ENCODE data around the gene CMSS1.

CMSS1 gene

DNA sequence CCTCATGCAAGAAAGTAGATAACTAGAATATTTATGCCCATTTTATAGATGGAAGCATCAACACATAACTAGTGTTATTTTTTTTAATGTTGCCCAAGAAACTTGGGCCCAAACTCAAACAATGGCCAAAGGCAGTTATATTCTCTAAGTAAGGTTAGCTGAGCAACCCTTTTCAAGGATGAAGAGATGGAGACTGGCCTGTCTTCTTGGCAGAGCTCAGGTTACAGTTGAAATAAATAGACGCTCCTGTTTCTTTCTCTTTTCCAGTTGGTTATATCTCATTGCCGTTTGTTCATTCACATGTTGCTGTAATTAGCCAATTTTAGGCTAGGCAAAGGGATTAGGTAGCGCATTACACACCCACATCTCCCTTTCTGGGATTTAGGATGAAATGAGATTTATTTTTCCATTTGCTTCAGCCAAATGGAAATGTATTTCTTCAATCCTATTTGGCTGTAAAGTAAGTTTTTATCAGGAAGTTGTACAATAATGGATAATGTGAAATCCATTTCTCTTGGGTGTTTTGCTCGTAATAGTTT, 93.2 kb downstream of the CMSS1 start:
- TF ChIP-seq, protein P1, sequence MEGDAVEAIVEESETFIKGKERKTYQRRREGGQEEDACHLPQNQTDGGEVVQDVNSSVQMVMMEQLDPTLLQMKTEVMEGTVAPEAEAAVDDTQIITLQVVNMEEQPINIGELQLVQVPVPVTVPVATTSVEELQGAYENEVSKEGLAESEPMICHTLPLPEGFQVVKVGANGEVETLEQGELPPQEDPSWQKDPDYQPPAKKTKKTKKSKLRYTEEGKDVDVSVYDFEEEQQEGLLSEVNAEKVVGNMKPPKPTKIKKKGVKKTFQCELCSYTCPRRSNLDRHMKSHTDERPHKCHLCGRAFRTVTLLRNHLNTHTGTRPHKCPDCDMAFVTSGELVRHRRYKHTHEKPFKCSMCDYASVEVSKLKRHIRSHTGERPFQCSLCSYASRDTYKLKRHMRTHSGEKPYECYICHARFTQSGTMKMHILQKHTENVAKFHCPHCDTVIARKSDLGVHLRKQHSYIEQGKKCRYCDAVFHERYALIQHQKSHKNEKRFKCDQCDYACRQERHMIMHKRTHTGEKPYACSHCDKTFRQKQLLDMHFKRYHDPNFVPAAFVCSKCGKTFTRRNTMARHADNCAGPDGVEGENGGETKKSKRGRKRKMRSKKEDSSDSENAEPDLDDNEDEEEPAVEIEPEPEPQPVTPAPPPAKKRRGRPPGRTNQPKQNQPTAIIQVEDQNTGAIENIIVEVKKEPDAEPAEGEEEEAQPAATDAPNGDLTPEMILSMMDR (IDR thresholded peaks at IDR 0.05; ENCODE audit: low read depth, low read length) = no peak
- H3K4me3 ChIP-seq (ENCODE audit: low read depth, low read length) = no peak overlapping the region

DNA sequence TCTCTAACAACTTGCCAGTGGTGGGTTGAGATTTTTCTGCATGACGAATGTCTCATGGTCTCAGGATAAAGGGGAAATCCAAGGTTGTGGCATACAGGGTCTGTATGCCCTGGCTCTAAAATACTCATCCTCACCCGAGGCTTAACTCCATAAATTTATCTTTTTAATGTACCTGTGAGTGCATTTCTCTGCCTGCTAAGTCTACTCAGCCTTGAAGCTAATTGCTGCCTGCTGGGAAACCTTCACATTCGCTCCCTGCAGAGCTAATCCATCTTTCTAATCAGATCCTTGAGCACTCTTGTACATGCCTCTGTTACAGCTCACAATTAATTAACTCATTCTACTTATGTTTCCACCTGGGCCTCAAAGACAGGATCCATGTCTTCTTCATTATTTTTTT, 93.8 kb downstream of the CMSS1 start:
- TF ChIP-seq, protein P1 (IDR thresholded peaks at IDR 0.05; ENCODE audit: low read depth, low read length) = no peak
- H3K4me3 ChIP-seq (ENCODE audit: low read depth, low read length) = no peak overlapping the region

DNA sequence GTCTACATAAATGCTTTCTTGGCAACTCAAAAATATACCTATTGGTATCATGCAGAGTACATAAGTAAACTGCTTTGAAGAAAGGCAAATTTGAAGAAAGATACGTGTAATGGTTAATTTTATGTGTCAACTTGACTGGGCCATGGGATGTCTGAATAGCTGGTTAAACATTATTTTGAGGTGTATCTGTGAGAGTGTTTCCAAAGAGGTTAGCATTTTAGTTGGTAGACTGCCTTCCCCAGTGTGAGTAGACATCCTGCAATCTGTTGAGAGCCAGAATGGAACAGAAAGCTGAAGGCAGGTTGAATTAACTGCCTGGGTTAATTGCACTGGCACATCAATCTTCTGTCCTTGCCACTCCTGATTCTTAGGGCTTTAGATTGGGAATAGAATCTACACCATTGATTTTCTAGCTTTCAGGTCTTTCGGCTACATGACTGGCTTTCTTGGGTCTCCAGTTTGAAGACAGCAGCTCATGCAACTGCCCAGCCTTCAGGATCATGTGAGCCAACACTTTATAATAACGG, 98.3 kb downstream of the CMSS1 start:
- no peak overlapping the region for H3K4me3 ChIP-seq (ENCODE audit: low read depth, low read length)
- TF ChIP-seq, protein P1 (IDR thresholded peaks at IDR 0.05; ENCODE audit: low read depth, low read length) = no peak

DNA sequence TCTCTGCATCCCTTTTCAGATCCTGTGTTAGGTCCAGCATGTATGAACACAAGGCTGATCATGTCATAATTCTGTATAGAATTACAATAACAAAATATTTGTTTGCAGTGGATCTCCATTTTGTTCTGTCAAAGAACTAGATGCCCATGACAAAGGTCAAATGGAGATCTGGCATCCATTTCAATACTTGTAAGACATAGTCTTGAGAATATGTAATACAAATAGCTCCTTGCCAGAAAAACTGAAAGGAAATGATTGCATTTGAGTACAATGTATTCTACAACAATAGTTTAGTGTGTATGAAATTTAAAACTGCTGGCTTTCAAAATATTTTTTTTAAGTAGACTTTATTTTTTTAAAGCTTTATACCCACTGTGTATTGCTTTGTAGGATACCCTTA, 101.1 kb downstream of the CMSS1 start:
- TF ChIP-seq, protein P1 (IDR thresholded peaks at IDR 0.05; ENCODE audit: low read depth, low read length) = no peak
- no peak overlapping the region for H3K4me3 ChIP-seq (ENCODE audit: low read depth, low read length)

DNA sequence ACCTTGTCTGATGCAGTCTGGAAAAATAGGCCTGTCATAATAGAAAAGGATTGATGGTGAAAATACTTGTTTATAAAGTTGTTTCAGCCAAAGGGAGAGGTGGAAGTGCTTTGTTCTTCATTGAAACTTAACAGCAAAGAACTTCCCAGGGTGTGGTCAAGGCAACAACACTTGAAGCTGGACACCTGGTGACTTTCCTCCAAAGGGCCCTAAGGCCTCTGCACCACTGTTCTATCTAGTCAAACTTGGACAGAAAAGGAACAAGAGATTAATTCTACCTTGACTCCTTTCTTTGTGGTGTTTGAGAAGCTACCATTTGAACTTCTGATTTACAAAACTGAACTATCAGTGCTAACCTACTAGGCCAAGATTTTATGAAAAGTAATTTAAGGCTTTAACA, 102.0 kb downstream of the CMSS1 start:
- no peak overlapping the region for H3K4me3 ChIP-seq (ENCODE audit: low read depth, low read length)
- TF ChIP-seq, protein P1 (IDR thresholded peaks at IDR 0.05; ENCODE audit: low read depth, low read length) = no peak

DNA sequence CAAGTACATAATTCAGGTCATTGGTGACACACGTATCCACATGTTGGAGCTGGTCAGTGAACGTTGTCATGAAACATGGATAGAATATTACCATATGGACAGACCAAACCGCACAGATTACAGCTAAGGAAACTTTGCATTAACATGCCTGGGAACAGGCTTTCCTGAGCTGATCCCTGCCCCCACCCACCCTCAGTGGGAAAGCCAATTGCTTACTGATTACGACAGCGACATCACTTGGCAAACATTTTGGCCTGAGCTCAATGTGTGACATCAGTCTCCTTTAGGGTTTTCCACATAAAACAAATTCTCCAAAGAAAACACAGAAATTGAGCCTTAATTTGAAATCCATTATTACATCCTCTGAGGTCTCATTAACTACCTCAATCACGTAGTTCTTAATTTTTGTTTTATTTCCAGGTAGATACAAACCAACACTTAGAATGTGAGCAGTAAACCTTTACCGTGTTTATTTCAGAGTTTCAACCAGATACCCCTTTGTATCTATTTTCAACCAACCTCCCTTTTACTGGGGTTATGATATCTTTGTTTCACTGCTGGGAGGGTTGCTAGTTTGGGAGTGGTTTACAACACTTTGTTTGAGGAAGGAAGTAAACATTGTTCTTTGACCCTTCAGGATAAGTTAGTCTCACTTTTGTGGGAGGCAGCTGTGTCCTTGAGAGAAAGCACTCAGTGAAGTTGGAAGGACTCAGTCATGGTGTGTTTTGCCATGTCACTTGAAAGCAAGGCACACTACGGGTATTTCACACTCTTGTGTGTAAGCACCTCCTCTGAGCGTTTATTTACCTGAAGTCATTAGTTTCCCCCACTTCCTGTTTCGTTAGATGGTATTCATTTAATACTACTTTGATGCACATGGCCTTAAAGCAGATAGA, 103.1 kb downstream of the CMSS1 start:
- TF ChIP-seq, protein P1 (IDR thresholded peaks at IDR 0.05; ENCODE audit: low read depth, low read length) = no peak
- no peak overlapping the region for H3K4me3 ChIP-seq (ENCODE audit: low read depth, low read length)

DNA sequence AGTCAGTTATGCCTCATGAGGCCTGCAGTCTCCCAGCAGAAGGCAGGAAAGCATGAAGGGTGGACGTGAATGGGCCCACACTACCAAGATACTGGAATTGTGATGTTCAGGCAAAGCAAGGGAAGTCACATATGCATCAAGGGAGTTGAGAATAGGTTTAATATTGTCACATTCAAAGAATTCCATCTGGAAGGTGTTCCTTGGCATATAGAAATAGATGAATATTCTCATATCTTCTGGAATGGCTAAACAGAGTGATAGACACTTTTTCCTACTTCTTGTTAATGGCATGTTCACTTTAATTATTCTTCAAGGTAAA, 103.7 kb downstream of the CMSS1 start:
- TF ChIP-seq, protein P1 (IDR thresholded peaks at IDR 0.05; ENCODE audit: low read depth, low read length) = no peak
- H3K4me3 ChIP-seq (ENCODE audit: low read depth, low read length) = no peak overlapping the region

Measured in WI38 (cell line).